A673 (cell line): ENCODE measurements around the gene CD40. TPM values are rescaled to one million over a fixed set of nuclear protein-coding genes. Genes with fewer than 3 reads are reported as not detected.

Experiments
- BruUV-seq: library from RNA; stranded (reverse); fragments of 400-500 nt; replicated peaks from 2 replicates; lab custom pipeline; 2021; lab: Mats Ljungman, UMichigan
- CTCF ChIA-PET: fragments of 300-600 bp; sonication (Branson Sonifier 250); formaldehyde crosslinking; loops from one replicate; lab custom pipeline; 2022; ENCODE audit warnings: antibody characterized with exemption; lab: Charles Lee
- POLR2A ChIA-PET: fragments of 300-600 bp; sonication (Branson Sonifier 250); formaldehyde crosslinking; loops from one replicate; lab custom pipeline; 2022; ENCODE audit warnings: antibody characterized with exemption; ENCODE audit not compliant: low non-redundant PET; lab: Charles Lee
- DNase-seq: peaks from one replicate; pipeline ENCODE4 v3.0.0-alpha.2; 2015; ENCODE audit warnings: low spot score
- H3K27ac ChIP-seq: fragments of 200-600 bp; sonication (generic); 2 replicates; pipeline ENCODE4 v1.5.1; 2016; ENCODE audit warnings: mixed run types, low read depth, mild to moderate bottlenecking, mixed read lengths, antibody characterized with exemption, low read length; ENCODE audit not compliant: poor library complexity, severe bottlenecking
- H3K27me3 ChIP-seq: fragments of 200-600 bp; sonication (generic); replicated peaks from 2 replicates; pipeline ENCODE4 v1.6.1; 2017; ENCODE audit warnings: mixed run types, low read depth, mild to moderate bottlenecking, mixed read lengths, antibody characterized with exemption, low read length; ENCODE audit not compliant: insufficient read depth, poor library complexity
- H3K36me3 ChIP-seq: fragments of 200-600 bp; sonication (generic); 2 replicates; pipeline ENCODE4 v1.6.1; 2016; ENCODE audit warnings: mixed run types, mild to moderate bottlenecking, mixed read lengths, antibody characterized with exemption, low read length; ENCODE audit not compliant: insufficient read depth, poor library complexity, severe bottlenecking
- H3K4me1 ChIP-seq: fragments of 200-600 bp; sonication (generic); 2 replicates; pipeline ENCODE4 v1.6.1; 2017; ENCODE audit warnings: mixed run types, mild to moderate bottlenecking, mixed read lengths, antibody characterized with exemption, low read length; ENCODE audit not compliant: insufficient read depth, poor library complexity, severe bottlenecking
- H3K4me3 ChIP-seq: fragments of 200-600 bp; sonication (generic); 2 replicates; pipeline ENCODE4 v1.5.1; 2016; ENCODE audit warnings: low read depth, mixed run types, mild to moderate bottlenecking, mixed read lengths, low read length; ENCODE audit not compliant: poor library complexity, severe bottlenecking
- H3K9me3 ChIP-seq: fragments of 200-600 bp; sonication (generic); 2 replicates; pipeline ENCODE4 v1.6.1; 2016; ENCODE audit warnings: mixed run types, low read depth, mild to moderate bottlenecking, mixed read lengths, antibody characterized with exemption, low read length; ENCODE audit not compliant: poor library complexity, severe bottlenecking
- CTCF ChIP-seq: fragments of 300-800, 200-600 bp; sonication (generic); conservative IDR thresholded peaks from 2 replicates; pipeline ENCODE4 v1.5.1; 2017; ENCODE audit warnings: low read depth, mild to moderate bottlenecking, antibody characterized with exemption, low read length, moderate library complexity, mixed read lengths
- EZH2 ChIP-seq: fragments of 200-600 bp; sonication (generic); IDR thresholded peaks from 2 replicates; pipeline ENCODE4 v1.6.1; 2017; ENCODE audit warnings: borderline replicate concordance, low read depth, mild to moderate bottlenecking, mixed read lengths, antibody characterized with exemption, low read length; ENCODE audit not compliant: poor library complexity, severe bottlenecking
- intact Hi-C: fragments of 100-400 bp; cut with micrococcal nuclease; formaldehyde crosslinking; loops from one replicate; pipeline ENCODE4 v1.10.0; 2022; ENCODE audit not compliant: unreplicated experiment
- total RNA-seq: library from RNA; stranded (reverse); gene quantifications from 2 replicates; pipeline ENCODE4 v1.2.3, GENCODE V29; 2021

Gene CD40
- total RNA-seq, 1 experiment from 2014 or later, result 16.3 TPM

GRCh38 chr20:46073024-46073423 lies 45.1 kb upstream of the CD40 start:
- ChIA-PET POLR2A (no interaction called here), CTCF (no interaction called here)
- intact Hi-C loops, result no loop called here
- H3K4me3 ChIP-seq, result no peak overlapping the region
- peaks cover 52% of the 10 kb centered on the region for H3K36me3 ChIP-seq
- TF ChIP-seq CTCF (no peak), EZH2 (no peak)
- H3K27me3 ChIP-seq, result no peaks in the 10 kb centered on the region
- H3K9me3 ChIP-seq, result no peaks in the 10 kb centered on the region
- H3K27ac ChIP-seq, result no peak overlapping the region
- H3K4me1 ChIP-seq, result no peaks in the 10 kb centered on the region
- DNase-seq, result no peak
- no TSS peak for BruUV-seq

GRCh38 chr20:46073443-46073842 lies 44.7 kb upstream of the CD40 start:
- CTCF ChIA-PET, result no interaction called here

GRCh38 chr20:46074006-46074405 lies 44.1 kb upstream of the CD40 start:
- no peaks in the 10 kb centered on the region for H3K27me3 ChIP-seq
- TF ChIP-seq EZH2 (no peak), CTCF (no peak)
- POLR2A ChIA-PET, result no interaction called here
- intact Hi-C loops, result no loop called here
- H3K4me1 ChIP-seq, result no peaks in the 10 kb centered on the region
- H3K36me3 ChIP-seq, result peaks cover 54% of the 10 kb centered on the region
- no peak overlapping the region for H3K4me3 ChIP-seq
- no peak overlapping the region for H3K27ac ChIP-seq
- CTCF ChIA-PET, result no interaction called here
- BruUV-seq, result no TSS peak
- no peaks in the 10 kb centered on the region for H3K9me3 ChIP-seq
- DNase-seq, result no peak

More at GRCh38 chr20:46073443-46073842, 44.7 kb upstream of the CD40 start:
- H3K4me1 ChIP-seq, result no peaks in the 10 kb centered on the region
- H3K27me3 ChIP-seq, result no peaks in the 10 kb centered on the region
- intact Hi-C loops, result no loop called here
- no peak for DNase-seq
- POLR2A ChIA-PET, result no interaction called here
- H3K9me3 ChIP-seq, result no peaks in the 10 kb centered on the region
- no TSS peak for BruUV-seq
- no peak overlapping the region for H3K27ac ChIP-seq
- peaks cover 52% of the 10 kb centered on the region for H3K36me3 ChIP-seq
- TF ChIP-seq EZH2 (no peak), CTCF (no peak)
- no peak overlapping the region for H3K4me3 ChIP-seq
